ENCODE data around the gene ENO4. TPM values are rescaled to one million over a fixed set of nuclear protein-coding genes. Genes with fewer than 3 reads are reported as not detected.
A peak's percentile ranks its signal among the peaks of the same experiment; 100 is the strongest.

The ENO4 gene
- total RNA-seq, 4 donors from 2014 or later: 0.20 to 0.67 (median 0.58) TPM; not detected in 1

- Histone ChIP-seq H3K36me3 (no peaks in the 10 kb centered on the region), H3K4me3 (no peak overlapping the region), H3K9me3 (no peaks in the 10 kb centered on the region), H3K27ac (no peak overlapping the region), H3K4me1 (no peaks in the 10 kb centered on the region), H3K27me3 (no peaks in the 10 kb centered on the region)
- WGBS, 2 donors (ENCODE audit: low coverage in 1 of 2): 72 to 91% methylated on average over 6 to 7 of the region's 10 CpGs
- ATAC-seq: no peak
- TF ChIP-seq CTCF (IDR thresholded peaks at IDR 0.05) (no peak), POLR2AphosphoS5 (IDR thresholded peaks at IDR 0.05) (no peak), POLR2A (IDR thresholded peaks at IDR 0.05) (no peak), EP300 (IDR thresholded peaks at IDR 0.05) (no peak)
Measured at GRCh38 chr10:116880716-116881482, 31.6 kb downstream of the ENO4 start.

- H3K36me3 ChIP-seq: no peaks in the 10 kb centered on the region
- no peak for ATAC-seq
- no peak for TF ChIP-seq POLR2AphosphoS5 (IDR thresholded peaks at IDR 0.05)
- TF ChIP-seq POLR2A (IDR thresholded peaks at IDR 0.05): no peak
- TF ChIP-seq EP300 (IDR thresholded peaks at IDR 0.05): no peak
- no peak for TF ChIP-seq CTCF (IDR thresholded peaks at IDR 0.05)
- H3K9me3 ChIP-seq: no peaks in the 10 kb centered on the region
- no peak overlapping the region for H3K27ac ChIP-seq
- WGBS, 2 donors (ENCODE audit: low coverage in 1 of 2): 65 to 67% methylated on average over 2 of the region's 2 CpGs
- no peaks in the 10 kb centered on the region for H3K4me1 ChIP-seq
- no peak overlapping the region for H3K4me3 ChIP-seq
- no peaks in the 10 kb centered on the region for H3K27me3 ChIP-seq
Measured at GRCh38 chr10:116882639-116883038, 33.3 kb downstream of the ENO4 start.

- Histone ChIP-seq H3K4me3 (no peak overlapping the region), H3K27ac (no peak overlapping the region), H3K9me3 (no peaks in the 10 kb centered on the region), H3K27me3 (no peaks in the 10 kb centered on the region), H3K4me1 (peaks cover 0 to 10% (median 0%) of the 10 kb centered on the region in 3 donors), H3K36me3 (no peaks in the 10 kb centered on the region)
- no peak for TF ChIP-seq EP300 (IDR thresholded peaks at IDR 0.05)
- TF ChIP-seq POLR2AphosphoS5 (IDR thresholded peaks at IDR 0.05): no peak
- TF ChIP-seq CTCF (IDR thresholded peaks at IDR 0.05): no peak
- TF ChIP-seq POLR2A (IDR thresholded peaks at IDR 0.05): no peak
- no peak for ATAC-seq
- 83% methylated on average over 2 of the region's 4 CpGs; no CpG with 5 or more reads in 1 of the 2 donors for WGBS, 2 donors (ENCODE audit: low coverage in 1 of 2)
Measured at GRCh38 chr10:116886772-116887171, 37.5 kb downstream of the ENO4 start.

- Histone ChIP-seq H3K4me1 (peaks cover 0 to 10% (median 0%) of the 10 kb centered on the region in 3 donors), H3K36me3 (no peaks in the 10 kb centered on the region), H3K9me3 (no peaks in the 10 kb centered on the region), H3K4me3 (no peak overlapping the region), H3K27ac (no peak overlapping the region), H3K27me3 (no peaks in the 10 kb centered on the region)
- 44 to 62% methylated on average over 7 of the region's 7 CpGs for WGBS, 2 donors (ENCODE audit: low coverage in 1 of 2)
- TF ChIP-seq POLR2AphosphoS5 (IDR thresholded peaks at IDR 0.05): peak; percentile 38
- TF ChIP-seq POLR2A (IDR thresholded peaks at IDR 0.05): no peak
- peak; percentile 91 for ATAC-seq
Measured at GRCh38 chr10:116888380-116889055, 39.2 kb downstream of the ENO4 start.

GRCh38 chr10:116889066-116889465, 39.8 kb downstream of the ENO4 start:
- ATAC-seq: no peak
- no peak overlapping the region for H3K4me3 ChIP-seq
- H3K4me1 ChIP-seq: peaks cover 0 to 10% (median 0%) of the 10 kb centered on the region in 3 donors
- no peak overlapping the region for H3K27ac ChIP-seq
- H3K36me3 ChIP-seq: no peaks in the 10 kb centered on the region
- H3K9me3 ChIP-seq: no peaks in the 10 kb centered on the region
- WGBS, 2 donors (ENCODE audit: low coverage in 1 of 2): 79 to 100% methylated on average over 1 to 2 of the region's 3 CpGs
- TF ChIP-seq EP300 (IDR thresholded peaks at IDR 0.05) (no peak), POLR2A (IDR thresholded peaks at IDR 0.05) (no peak), POLR2AphosphoS5 (IDR thresholded peaks at IDR 0.05) (no peak), CTCF (IDR thresholded peaks at IDR 0.05) (no peak)
- H3K27me3 ChIP-seq: no peaks in the 10 kb centered on the region

Measured in gastroesophageal sphincter (tissue), 4 donors.